ENCODE data around the gene ZNF827. TPM values are rescaled to one million over a fixed set of nuclear protein-coding genes. Genes with fewer than 3 reads are reported as not detected.

ZNF827 gene
- total RNA-seq, 2 donors from 2014 or later, result 5.4 to 13.8 TPM

- DNase-seq, result no peak
- no peak for ATAC-seq
- 69 to 92% methylated on average over 4 of the region's 4 CpGs for WGBS, 2 donors
- Histone ChIP-seq H3K27me3 (no peaks in the 10 kb centered on the region), H3K4me3 (no peak overlapping the region), H3K9me3 (no peaks in the 10 kb centered on the region), H3K27ac (peak overlapping the region in 3 of 4 donors; percentile 38 to 73 (median 61)), H3K36me3 (replicated peaks in 1 of 2; ENCODE audit: insufficient read depth in 1 of 2, low read depth in 2 of 2) (no peaks in the 10 kb centered on the region), H3K4me1 (peaks cover 21% of the 10 kb centered on the region)
- no peak for TF ChIP-seq POLR2A (IDR thresholded peaks at IDR 0.05)
- TF ChIP-seq, protein P1, sequence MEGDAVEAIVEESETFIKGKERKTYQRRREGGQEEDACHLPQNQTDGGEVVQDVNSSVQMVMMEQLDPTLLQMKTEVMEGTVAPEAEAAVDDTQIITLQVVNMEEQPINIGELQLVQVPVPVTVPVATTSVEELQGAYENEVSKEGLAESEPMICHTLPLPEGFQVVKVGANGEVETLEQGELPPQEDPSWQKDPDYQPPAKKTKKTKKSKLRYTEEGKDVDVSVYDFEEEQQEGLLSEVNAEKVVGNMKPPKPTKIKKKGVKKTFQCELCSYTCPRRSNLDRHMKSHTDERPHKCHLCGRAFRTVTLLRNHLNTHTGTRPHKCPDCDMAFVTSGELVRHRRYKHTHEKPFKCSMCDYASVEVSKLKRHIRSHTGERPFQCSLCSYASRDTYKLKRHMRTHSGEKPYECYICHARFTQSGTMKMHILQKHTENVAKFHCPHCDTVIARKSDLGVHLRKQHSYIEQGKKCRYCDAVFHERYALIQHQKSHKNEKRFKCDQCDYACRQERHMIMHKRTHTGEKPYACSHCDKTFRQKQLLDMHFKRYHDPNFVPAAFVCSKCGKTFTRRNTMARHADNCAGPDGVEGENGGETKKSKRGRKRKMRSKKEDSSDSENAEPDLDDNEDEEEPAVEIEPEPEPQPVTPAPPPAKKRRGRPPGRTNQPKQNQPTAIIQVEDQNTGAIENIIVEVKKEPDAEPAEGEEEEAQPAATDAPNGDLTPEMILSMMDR (IDR thresholded peaks at IDR 0.05), result no peak
- intact Hi-C loops (cut with DNase I), result no loop called here
These were observed 57.0 kb downstream of the ZNF827 start for GRCh38 chr4:145881576-145881975.

GRCh38 chr4:145880355-145880960 is 58.2 kb downstream of the ZNF827 start:
- TF ChIP-seq, protein P1 (IDR thresholded peaks at IDR 0.05), result no peak
- no peak for TF ChIP-seq POLR2A (IDR thresholded peaks at IDR 0.05)
- Histone ChIP-seq H3K4me3 (no peak overlapping the region), H3K36me3 (replicated peaks in 1 of 2; ENCODE audit: insufficient read depth in 1 of 2, low read depth in 2 of 2) (no peaks in the 10 kb centered on the region), H3K27me3 (no peaks in the 10 kb centered on the region), H3K27ac (no peak overlapping the region), H3K4me1 (peaks cover 21% of the 10 kb centered on the region), H3K9me3 (no peaks in the 10 kb centered on the region)
- ATAC-seq (no peak), DNase-seq (no peak)
- whole genome bisulfite sequencing, 2 donors, result 97% methylated on average over 9 of the region's 9 CpGs
- intact Hi-C loops (cut with DNase I), result no loop called here

GRCh38 chr4:145879598-145879997 is 59.0 kb downstream of the ZNF827 start:
- DNase-seq, result peak in 1 of 4 donors; percentile 14
- peaks cover 21% of the 10 kb centered on the region for H3K4me1 ChIP-seq
- no peaks in the 10 kb centered on the region for H3K36me3 ChIP-seq (replicated peaks in 1 of 2; ENCODE audit: insufficient read depth in 1 of 2, low read depth in 2 of 2)
- intact Hi-C loops (cut with DNase I), result no loop called here
- 53 to 78% methylated on average over 3 of the region's 3 CpGs for WGBS, 2 donors
- no peaks in the 10 kb centered on the region for H3K27me3 ChIP-seq
- H3K4me3 ChIP-seq, result no peak overlapping the region
- no peak overlapping the region for H3K27ac ChIP-seq
- no peaks in the 10 kb centered on the region for H3K9me3 ChIP-seq
- TF ChIP-seq POLR2A (IDR thresholded peaks at IDR 0.05), result no peak
- TF ChIP-seq, protein P1 (IDR thresholded peaks at IDR 0.05), result no peak
- ATAC-seq, result no peak

DNA sequence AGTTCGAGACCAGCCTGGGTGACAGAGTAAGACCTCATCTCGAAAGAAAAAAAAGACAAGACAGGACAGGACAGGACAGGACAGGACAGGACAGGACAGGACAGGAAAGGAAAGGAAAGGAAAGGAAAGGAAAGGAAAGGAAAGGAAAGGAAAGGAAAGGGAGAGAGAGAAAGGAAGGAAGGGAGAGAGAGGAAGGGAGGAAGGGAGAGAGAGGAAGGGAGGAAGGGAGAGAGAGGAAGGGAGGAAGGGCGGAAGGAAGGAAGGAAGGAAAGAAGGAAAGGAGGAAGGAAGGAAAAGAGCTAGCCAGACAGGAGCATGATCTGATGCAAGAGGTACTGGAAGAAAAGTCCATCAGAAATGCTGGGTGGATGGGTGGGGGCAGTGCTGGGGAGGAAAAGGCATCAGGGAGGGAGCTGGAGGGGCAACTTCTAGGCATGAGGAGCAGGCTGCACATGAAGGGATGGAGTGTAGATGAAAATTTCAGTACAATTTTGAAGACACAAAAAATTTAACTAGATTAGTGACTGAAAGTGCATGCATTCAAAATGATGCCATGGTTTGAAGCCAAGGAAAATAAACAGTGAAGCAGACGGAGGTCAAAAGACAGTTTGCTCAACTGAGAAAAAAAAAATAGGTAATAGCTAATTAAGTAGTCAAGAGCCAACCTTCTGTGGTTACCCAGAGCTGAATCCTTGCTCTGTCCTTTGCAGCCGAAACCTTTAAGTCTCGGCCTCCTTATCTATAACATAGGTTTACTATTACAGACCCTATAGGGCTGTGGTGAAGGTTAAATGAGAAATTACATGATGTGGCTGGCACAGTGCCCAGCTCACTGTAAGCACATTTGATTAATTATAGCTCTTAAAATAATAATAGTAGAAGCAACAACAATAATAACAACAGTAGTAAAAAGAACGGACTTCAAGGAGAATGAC is 59.9 kb downstream of the ZNF827 start:
- WGBS, 2 donors, result 73 to 74% methylated on average over 7 of the region's 7 CpGs
- ATAC-seq (no peak), DNase-seq (no peak)
- Histone ChIP-seq H3K27me3 (no peaks in the 10 kb centered on the region), H3K4me3 (no peak overlapping the region), H3K36me3 (replicated peaks in 1 of 2; ENCODE audit: insufficient read depth in 1 of 2, low read depth in 2 of 2) (no peaks in the 10 kb centered on the region), H3K4me1 (peaks cover 21% of the 10 kb centered on the region), H3K27ac (no peak overlapping the region), H3K9me3 (no peaks in the 10 kb centered on the region)
- TF ChIP-seq, protein P1 (IDR thresholded peaks at IDR 0.05), result no peak
- TF ChIP-seq POLR2A (IDR thresholded peaks at IDR 0.05), result no peak
- intact Hi-C loops (cut with DNase I), result no loop called here
